RWPE2 (cell line): ENCODE results near the gene PPP2R3C.
"Not testable (repeated sequence)": the region's sequence is repeated elsewhere in the genome, so short reads cannot be mapped to it uniquely, and the experiment has no call there.

Experiments
- ATAC-seq: fragments of 200-7000 bp; cut with Tn5 transposase; 3 replicates; pipeline ENCODE4 v1.9.1; 2021; ENCODE audit warnings: low read depth
- DNase-seq: peaks from one replicate; pipeline ENCODE4 v3.0.0-alpha.2; 2020; ENCODE audit warnings: low spot score
- H3K27ac ChIP-seq: fragments of 450-650 bp; 2 replicates; pipeline ENCODE4 v1.5.1; 2017; ENCODE audit warnings: mild to moderate bottlenecking; ENCODE audit not compliant: poor library complexity, severe bottlenecking
- H3K27me3 ChIP-seq: fragments of 250-450 bp; sonication (Bioruptor Pico); 2 replicates; pipeline ENCODE4 v1.5.1; 2021; ENCODE audit warnings: mild to moderate bottlenecking, moderate library complexity; ENCODE audit not compliant: insufficient read depth, poor library complexity, severe bottlenecking
- H3K36me3 ChIP-seq: fragments of 250-450 bp; sonication (Bioruptor Pico); 2 replicates; pipeline ENCODE4 v1.5.1; 2020; ENCODE audit warnings: low read depth, mild to moderate bottlenecking, moderate library complexity
- H3K4me1 ChIP-seq: fragments of 250-450 bp; sonication (Bioruptor Pico); 2 replicates; pipeline ENCODE4 v1.5.1; 2021; ENCODE audit warnings: mild to moderate bottlenecking, moderate library complexity; ENCODE audit not compliant: insufficient read depth, poor library complexity, severe bottlenecking
- H3K4me3 ChIP-seq: fragments of 250-450 bp; sonication (Bioruptor Pico); 2 replicates; pipeline ENCODE4 v1.5.1; 2021; ENCODE audit warnings: mild to moderate bottlenecking, moderate library complexity; ENCODE audit not compliant: severe bottlenecking
- H3K9me3 ChIP-seq: fragments of 250-450 bp; sonication (Bioruptor Pico); 2 replicates; pipeline ENCODE4 v1.5.1; 2021; ENCODE audit warnings: mild to moderate bottlenecking, moderate library complexity; ENCODE audit not compliant: severe bottlenecking
- TF ChIP-seq, protein P1 (sequence below): fragments of 450-650 bp; IDR thresholded peaks from one replicate; pipeline ENCODE4 v1.5.1; 2017; ENCODE audit warnings: mild to moderate bottlenecking, moderate library complexity; ENCODE audit not compliant: poor library complexity, severe bottlenecking

PPP2R3C gene

DNA sequence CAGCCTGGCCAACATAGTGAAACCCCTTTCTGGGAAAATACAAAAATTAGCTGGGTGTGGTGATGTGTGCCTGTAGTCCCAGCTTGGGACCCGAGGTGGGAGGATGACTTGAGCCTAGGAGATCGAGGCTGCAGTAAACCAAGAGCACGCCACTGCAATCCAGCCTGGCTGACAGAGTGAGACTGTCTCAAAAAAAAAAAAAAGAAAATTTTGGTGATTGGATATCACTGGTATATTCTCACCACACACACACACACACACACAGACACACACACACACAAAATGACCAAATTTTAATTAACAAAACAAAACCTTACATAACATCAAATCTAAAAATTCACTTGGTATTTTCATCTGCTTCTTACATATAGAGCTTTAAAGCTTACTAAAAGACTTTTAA is 79.2 kb downstream of the PPP2R3C start:
- ATAC-seq = no peak
- H3K27me3 ChIP-seq = no peaks in the 10 kb centered on the region
- no peak overlapping the region for H3K4me3 ChIP-seq
- no peak for DNase-seq
- H3K9me3 ChIP-seq = no peaks in the 10 kb centered on the region
- TF ChIP-seq, protein P1, sequence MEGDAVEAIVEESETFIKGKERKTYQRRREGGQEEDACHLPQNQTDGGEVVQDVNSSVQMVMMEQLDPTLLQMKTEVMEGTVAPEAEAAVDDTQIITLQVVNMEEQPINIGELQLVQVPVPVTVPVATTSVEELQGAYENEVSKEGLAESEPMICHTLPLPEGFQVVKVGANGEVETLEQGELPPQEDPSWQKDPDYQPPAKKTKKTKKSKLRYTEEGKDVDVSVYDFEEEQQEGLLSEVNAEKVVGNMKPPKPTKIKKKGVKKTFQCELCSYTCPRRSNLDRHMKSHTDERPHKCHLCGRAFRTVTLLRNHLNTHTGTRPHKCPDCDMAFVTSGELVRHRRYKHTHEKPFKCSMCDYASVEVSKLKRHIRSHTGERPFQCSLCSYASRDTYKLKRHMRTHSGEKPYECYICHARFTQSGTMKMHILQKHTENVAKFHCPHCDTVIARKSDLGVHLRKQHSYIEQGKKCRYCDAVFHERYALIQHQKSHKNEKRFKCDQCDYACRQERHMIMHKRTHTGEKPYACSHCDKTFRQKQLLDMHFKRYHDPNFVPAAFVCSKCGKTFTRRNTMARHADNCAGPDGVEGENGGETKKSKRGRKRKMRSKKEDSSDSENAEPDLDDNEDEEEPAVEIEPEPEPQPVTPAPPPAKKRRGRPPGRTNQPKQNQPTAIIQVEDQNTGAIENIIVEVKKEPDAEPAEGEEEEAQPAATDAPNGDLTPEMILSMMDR = no peak
- no peak overlapping the region for H3K27ac ChIP-seq
- H3K4me1 ChIP-seq = peaks cover 13% of the 10 kb centered on the region
- no peaks in the 10 kb centered on the region for H3K36me3 ChIP-seq

DNA sequence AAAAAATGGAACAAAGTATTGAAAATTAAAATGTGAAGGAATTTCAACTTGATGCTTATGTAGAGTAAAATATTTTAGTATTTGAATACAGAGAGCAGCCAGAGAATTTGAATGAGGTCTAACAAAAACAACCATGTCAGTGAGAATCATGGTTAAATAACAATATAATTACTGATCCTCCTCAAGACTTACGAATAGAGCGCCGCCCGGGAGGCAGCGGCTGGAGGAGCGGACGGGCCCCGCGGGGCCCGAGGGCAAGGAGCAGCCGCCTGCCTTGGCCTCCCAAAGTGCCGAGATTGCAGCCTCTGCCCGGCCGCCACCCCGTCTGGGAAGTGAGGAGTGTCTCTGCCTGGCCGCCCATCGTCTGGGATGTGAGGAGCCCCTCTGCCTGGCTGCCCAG is 83.5 kb downstream of the PPP2R3C start:
- not testable (repeated sequence) for H3K4me3 ChIP-seq, H3K36me3 ChIP-seq, H3K27me3 ChIP-seq, ATAC-seq, H3K4me1 ChIP-seq, H3K9me3 ChIP-seq, DNase-seq, H3K27ac ChIP-seq
